Measurements from ENCODE around the gene SLC6A5. TPM values are rescaled to one million over a fixed set of nuclear protein-coding genes. Genes with fewer than 3 reads are reported as not detected.

SLC6A5 gene
- total RNA-seq, 1 experiment from 2014 or later, result not detected

- no peaks in the 10 kb centered on the region for H3K4me1 ChIP-seq (ENCODE audit: control insufficient read depth, insufficient read depth, low read length)
- ChIA-PET CTCF (no interaction called here), POLR2A (no interaction called here)
- no peak overlapping the region for H3K27ac ChIP-seq (ENCODE audit: low read length)
- no peak for DNase-seq (ENCODE audit: low read depth, low spot score)
- H3K4me3 ChIP-seq (ENCODE audit: low read depth in 2 of 2, low read length in 2 of 2), result no peak overlapping the region
- H3K9me3 ChIP-seq (ENCODE audit: control insufficient read depth, insufficient read depth, low read depth, low read length), result no peaks in the 10 kb centered on the region
- no TSS peak for BruUV-seq (replicated peaks)
- no peaks in the 10 kb centered on the region for H3K36me3 ChIP-seq (ENCODE audit: control insufficient read depth, insufficient read depth, low read length)
- in situ Hi-C loops (cut with HindIII; ENCODE audit: low pct_unique_long_range_greater_than_20kb, low sequenced_read_pairs), result no loop called here
- ATAC-seq, result no peak
- intact Hi-C loops (cut with micrococcal nuclease; ENCODE audit: unreplicated experiment), result no loop called here
- TF ChIP-seq SIN3A (IDR thresholded peaks at IDR 0.05; ENCODE audit: borderline replicate concordance, insufficient read depth, low read depth, low read length), result no peak
- no peak for TF ChIP-seq TCF7L2 (IDR thresholded peaks at IDR 0.05; ENCODE audit: low read depth, low read length)
- TF ChIP-seq, protein P1, sequence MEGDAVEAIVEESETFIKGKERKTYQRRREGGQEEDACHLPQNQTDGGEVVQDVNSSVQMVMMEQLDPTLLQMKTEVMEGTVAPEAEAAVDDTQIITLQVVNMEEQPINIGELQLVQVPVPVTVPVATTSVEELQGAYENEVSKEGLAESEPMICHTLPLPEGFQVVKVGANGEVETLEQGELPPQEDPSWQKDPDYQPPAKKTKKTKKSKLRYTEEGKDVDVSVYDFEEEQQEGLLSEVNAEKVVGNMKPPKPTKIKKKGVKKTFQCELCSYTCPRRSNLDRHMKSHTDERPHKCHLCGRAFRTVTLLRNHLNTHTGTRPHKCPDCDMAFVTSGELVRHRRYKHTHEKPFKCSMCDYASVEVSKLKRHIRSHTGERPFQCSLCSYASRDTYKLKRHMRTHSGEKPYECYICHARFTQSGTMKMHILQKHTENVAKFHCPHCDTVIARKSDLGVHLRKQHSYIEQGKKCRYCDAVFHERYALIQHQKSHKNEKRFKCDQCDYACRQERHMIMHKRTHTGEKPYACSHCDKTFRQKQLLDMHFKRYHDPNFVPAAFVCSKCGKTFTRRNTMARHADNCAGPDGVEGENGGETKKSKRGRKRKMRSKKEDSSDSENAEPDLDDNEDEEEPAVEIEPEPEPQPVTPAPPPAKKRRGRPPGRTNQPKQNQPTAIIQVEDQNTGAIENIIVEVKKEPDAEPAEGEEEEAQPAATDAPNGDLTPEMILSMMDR (IDR thresholded peaks at IDR 0.05), result no peak
- no peak for TF ChIP-seq POLR2AphosphoS5 (IDR thresholded peaks at IDR 0.05; ENCODE audit: low read depth, low read length)
- TF ChIP-seq, protein P2, sequence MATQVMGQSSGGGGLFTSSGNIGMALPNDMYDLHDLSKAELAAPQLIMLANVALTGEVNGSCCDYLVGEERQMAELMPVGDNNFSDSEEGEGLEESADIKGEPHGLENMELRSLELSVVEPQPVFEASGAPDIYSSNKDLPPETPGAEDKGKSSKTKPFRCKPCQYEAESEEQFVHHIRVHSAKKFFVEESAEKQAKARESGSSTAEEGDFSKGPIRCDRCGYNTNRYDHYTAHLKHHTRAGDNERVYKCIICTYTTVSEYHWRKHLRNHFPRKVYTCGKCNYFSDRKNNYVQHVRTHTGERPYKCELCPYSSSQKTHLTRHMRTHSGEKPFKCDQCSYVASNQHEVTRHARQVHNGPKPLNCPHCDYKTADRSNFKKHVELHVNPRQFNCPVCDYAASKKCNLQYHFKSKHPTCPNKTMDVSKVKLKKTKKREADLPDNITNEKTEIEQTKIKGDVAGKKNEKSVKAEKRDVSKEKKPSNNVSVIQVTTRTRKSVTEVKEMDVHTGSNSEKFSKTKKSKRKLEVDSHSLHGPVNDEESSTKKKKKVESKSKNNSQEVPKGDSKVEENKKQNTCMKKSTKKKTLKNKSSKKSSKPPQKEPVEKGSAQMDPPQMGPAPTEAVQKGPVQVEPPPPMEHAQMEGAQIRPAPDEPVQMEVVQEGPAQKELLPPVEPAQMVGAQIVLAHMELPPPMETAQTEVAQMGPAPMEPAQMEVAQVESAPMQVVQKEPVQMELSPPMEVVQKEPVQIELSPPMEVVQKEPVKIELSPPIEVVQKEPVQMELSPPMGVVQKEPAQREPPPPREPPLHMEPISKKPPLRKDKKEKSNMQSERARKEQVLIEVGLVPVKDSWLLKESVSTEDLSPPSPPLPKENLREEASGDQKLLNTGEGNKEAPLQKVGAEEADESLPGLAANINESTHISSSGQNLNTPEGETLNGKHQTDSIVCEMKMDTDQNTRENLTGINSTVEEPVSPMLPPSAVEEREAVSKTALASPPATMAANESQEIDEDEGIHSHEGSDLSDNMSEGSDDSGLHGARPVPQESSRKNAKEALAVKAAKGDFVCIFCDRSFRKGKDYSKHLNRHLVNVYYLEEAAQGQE (IDR thresholded peaks at IDR 0.05; ENCODE audit: insufficient read depth in 1 of 2, low read depth in 2 of 2, low read length in 1 of 2), result no peak
- H3K27me3 ChIP-seq (ENCODE audit: control insufficient read depth, insufficient read depth, low read length), result peaks cover 18% of the 10 kb centered on the region
These were observed 54.6 kb downstream of the SLC6A5 start for GRCh38 chr11:20654038-20654437.

DNA sequence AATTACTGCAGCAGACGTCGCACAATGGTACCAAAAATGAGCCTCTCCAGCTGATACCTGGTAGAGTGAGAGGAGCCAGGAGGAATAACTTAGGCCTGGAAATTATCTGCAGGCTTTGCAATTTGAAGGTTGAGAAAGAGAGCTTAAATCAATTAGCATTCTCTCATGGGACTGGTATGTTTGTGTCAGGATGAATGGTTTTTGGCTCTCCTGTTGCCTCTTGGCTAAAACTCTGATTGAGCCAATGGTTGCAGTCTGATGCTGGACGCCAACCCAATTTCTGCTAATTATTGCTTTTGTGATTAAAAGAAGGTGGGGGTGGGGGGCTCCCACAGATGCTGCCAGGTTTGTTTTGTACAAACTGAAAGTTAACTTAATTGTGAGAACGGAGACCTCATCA, 57.5 kb downstream of the SLC6A5 start:
- H3K36me3 ChIP-seq (ENCODE audit: control insufficient read depth, insufficient read depth, low read length), result no peaks in the 10 kb centered on the region
- in situ Hi-C loops (cut with HindIII; ENCODE audit: low pct_unique_long_range_greater_than_20kb, low sequenced_read_pairs), result no loop called here

More for the DNA sequence above, 57.5 kb downstream of the SLC6A5 start:
- H3K4me1 ChIP-seq (ENCODE audit: control insufficient read depth, insufficient read depth, low read length), result no peaks in the 10 kb centered on the region
- H3K27me3 ChIP-seq (ENCODE audit: control insufficient read depth, insufficient read depth, low read length), result peaks cover 18% of the 10 kb centered on the region
- POLR2A ChIA-PET, result no interaction called here
- intact Hi-C loops (cut with micrococcal nuclease; ENCODE audit: unreplicated experiment), result no loop called here
- no TSS peak for BruUV-seq (replicated peaks)
- no peak for ATAC-seq
- CTCF ChIA-PET, result no interaction called here
- H3K27ac ChIP-seq (ENCODE audit: low read length), result no peak overlapping the region
- no peak overlapping the region for H3K4me3 ChIP-seq (ENCODE audit: low read depth in 2 of 2, low read length in 2 of 2)
- DNase-seq (ENCODE audit: low read depth, low spot score), result no peak
- no peaks in the 10 kb centered on the region for H3K9me3 ChIP-seq (ENCODE audit: control insufficient read depth, insufficient read depth, low read depth, low read length)
- TF ChIP-seq TCF7L2 (IDR thresholded peaks at IDR 0.05; ENCODE audit: low read depth, low read length), result no peak
- TF ChIP-seq POLR2AphosphoS5 (IDR thresholded peaks at IDR 0.05; ENCODE audit: low read depth, low read length), result no peak
- TF ChIP-seq, protein P2 (IDR thresholded peaks at IDR 0.05; ENCODE audit: insufficient read depth in 1 of 2, low read depth in 2 of 2, low read length in 1 of 2), result no peak
- TF ChIP-seq, protein P1 (IDR thresholded peaks at IDR 0.05), result no peak
- no peak for TF ChIP-seq SIN3A (IDR thresholded peaks at IDR 0.05; ENCODE audit: borderline replicate concordance, insufficient read depth, low read depth, low read length)

Data from Panc1 (cell line).